ENCODE results near the gene MAU2. TPM values are rescaled to one million over a fixed set of nuclear protein-coding genes. Genes with fewer than 3 reads are reported as not detected.

Gene MAU2
- total and polyA plus RNA-seq, 2 of the 13 experiments (the other 11 are each of a cell fraction or from before 2014, with no cell fraction given): 16.8 to 33.8 TPM

- TF ChIP-seq ZBTB4 (CRISPR knock-in tag; IDR thresholded peaks at IDR 0.05; ENCODE audit: borderline replicate concordance): no peak
- no peak for TF ChIP-seq ZNF232 (CRISPR knock-in tag; IDR thresholded peaks at IDR 0.05; ENCODE audit: borderline replicate concordance)
- TF ChIP-seq NFE2L2 (IDR thresholded peaks at IDR 0.05; ENCODE audit: low read length): no peak
- peak; percentile 39; the same call in 1 of the 2 replicates for TF ChIP-seq RAD21 (CRISPR knock-in tag; IDR thresholded peaks at IDR 0.05)
- TF ChIP-seq GLMP (CRISPR knock-in tag; IDR thresholded peaks at IDR 0.05; ENCODE audit: borderline replicate concordance): no peak
- TF ChIP-seq USF2 (IDR thresholded peaks at IDR 0.05; ENCODE audit: low read depth, low read length): 0 out of 2 replicates have a peak, but pooled peaks have one; percentile 25
- peak; percentile 89 for TF ChIP-seq USF2 (CRISPR knock-in tag; IDR thresholded peaks at IDR 0.05; ENCODE audit: borderline replicate concordance)
- TF ChIP-seq POLR2A (IDR thresholded peaks at IDR 0.05; ENCODE audit: insufficient read depth in 1 of 2, low read depth in 2 of 2, low read length in 2 of 2): no peak
- TF ChIP-seq ZFP1 (CRISPR knock-in tag; IDR thresholded peaks at IDR 0.05): no peak
- no peak for TF ChIP-seq POGK (CRISPR knock-in tag; conservative IDR thresholded peaks at IDR 0.05)
- no peak for TF ChIP-seq GATA4 (IDR thresholded peaks at IDR 0.05; ENCODE audit: borderline replicate concordance, low read depth)
- no peak for TF ChIP-seq ZNF562 (CRISPR knock-in tag; IDR thresholded peaks at IDR 0.05; ENCODE audit: borderline replicate concordance)
- TF ChIP-seq ZFP90 (CRISPR knock-in tag; IDR thresholded peaks at IDR 0.05; ENCODE audit: borderline replicate concordance): no peak
- TF ChIP-seq HIC2 (CRISPR knock-in tag; IDR thresholded peaks at IDR 0.05; ENCODE audit: low read depth): no peak
- no peak for TF ChIP-seq ATM (IDR thresholded peaks at IDR 0.05; ENCODE audit: borderline replicate concordance)
- TF ChIP-seq ZNF737 (CRISPR knock-in tag; IDR thresholded peaks at IDR 0.05; ENCODE audit: borderline replicate concordance): no peak
- no peak for TF ChIP-seq ZFYVE20 (CRISPR knock-in tag; IDR thresholded peaks at IDR 0.05; ENCODE audit: borderline replicate concordance, low read depth)
- TF ChIP-seq ZMYM2 (CRISPR knock-in tag; IDR thresholded peaks at IDR 0.05): peak; percentile 53; the same call in 1 of the 2 replicates
- TF ChIP-seq RAD51 (IDR thresholded peaks at IDR 0.05; ENCODE audit: borderline replicate concordance): no peak
- no peak for TF ChIP-seq SPEN (CRISPR knock-in tag; IDR thresholded peaks at IDR 0.05; ENCODE audit: low read depth)
Measured at GRCh38 chr19:19361075-19361594, 40.5 kb downstream of the MAU2 start (continued).

Data from HepG2 (cell line).